HL-60/S4 (cell line): ENCODE measurements around the gene CEACAM7.
"Not testable (repeated sequence)": the region's sequence is repeated elsewhere in the genome, so short reads cannot be mapped to it uniquely, and the experiment has no call there.

Experiments
- in situ Hi-C: fragments of 300-500 bp; cut with MboI; formaldehyde crosslinking; loops from 2 replicates; pipeline ENCODE4 v1.14.3; 2022; ENCODE audit warnings: low sequenced_read_pairs

CEACAM7 gene

GRCh38 chr19:41688098-41688497 lies at the start of gene CEACAM7:
CEACAM7 (minus strand) TSS chr19:41688270; CDS start chr19:41688165, 105 bp downstream.
- in situ Hi-C loops, result no loop called here

DNA sequence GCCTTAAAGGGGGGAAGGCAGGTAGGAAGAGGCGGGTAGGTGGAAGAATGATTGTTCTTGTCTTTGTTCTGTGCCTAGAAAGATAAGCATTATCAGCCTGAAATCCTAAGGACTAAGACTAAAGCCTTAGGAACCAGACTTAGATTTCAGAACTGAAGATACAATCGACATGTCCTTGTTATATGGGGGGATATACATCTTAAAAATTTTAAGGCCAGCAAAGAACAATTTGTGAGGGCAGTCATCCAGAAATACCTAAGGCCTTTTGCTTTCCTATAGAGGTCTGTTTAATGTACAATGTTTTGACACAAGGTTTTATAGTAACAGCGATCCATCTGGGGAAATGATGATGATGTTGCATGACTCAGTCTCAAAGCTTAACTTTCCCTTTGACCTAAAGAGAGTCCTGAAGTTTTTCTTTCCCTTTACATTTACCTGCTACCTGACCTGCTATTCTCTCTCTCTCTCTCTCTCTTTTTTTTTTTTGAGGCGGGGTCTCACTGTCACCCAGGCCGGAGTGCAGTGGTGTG lies 47.1 kb upstream of the CEACAM7 start:
- in situ Hi-C loops, result no loop called here

DNA sequence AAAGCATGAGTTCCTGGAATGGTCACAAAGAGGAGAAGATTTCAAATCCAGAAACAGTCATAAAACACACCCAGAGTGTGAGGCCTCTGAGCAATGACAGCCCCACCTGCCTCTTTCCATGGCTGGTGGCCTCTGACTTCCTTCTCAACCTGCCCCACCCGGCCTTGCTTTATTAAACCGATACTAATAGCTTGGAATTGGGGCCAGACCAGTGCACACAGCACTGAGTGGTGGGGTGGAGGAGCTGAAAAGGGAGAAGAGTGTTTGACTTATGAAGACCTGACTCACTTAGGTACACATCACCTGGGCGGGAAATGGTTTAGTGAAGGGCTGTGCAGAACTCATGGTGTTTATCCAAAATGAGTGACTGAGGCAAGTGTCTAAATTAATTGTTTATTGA lies 46.5 kb upstream of the CEACAM7 start:
- in situ Hi-C loops, result no loop called here

DNA sequence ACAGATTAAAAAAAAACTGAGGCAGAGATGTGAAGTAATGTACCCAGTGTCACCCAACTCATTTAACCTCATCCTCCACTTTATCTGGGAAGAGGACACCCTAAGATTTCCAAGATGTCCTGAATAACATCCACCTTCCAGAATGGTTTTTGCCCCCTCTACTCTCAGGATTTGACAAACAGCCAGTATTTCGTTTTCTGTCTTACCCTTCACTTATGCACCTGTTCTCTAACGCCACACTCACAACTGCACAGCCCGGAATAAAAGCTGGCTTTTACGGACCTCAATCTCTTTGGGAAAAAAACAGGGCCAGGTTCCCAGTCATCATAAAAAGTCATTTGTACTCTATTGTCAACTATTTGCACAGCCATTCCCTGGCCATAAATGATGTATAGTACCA lies 46.1 kb upstream of the CEACAM7 start:
- in situ Hi-C loops, result no loop called here

GRCh38 chr19:41726493-41726892 lies 38.4 kb upstream of the CEACAM7 start:
- in situ Hi-C loops, result no loop called here

- in situ Hi-C loops, result no loop called here
Observed at GRCh38 chr19:41720103-41720502, 32.0 kb upstream of the CEACAM7 start.

GRCh38 chr19:41718761-41719160 lies 30.7 kb upstream of the CEACAM7 start:
- in situ Hi-C loops, result no loop called here

DNA sequence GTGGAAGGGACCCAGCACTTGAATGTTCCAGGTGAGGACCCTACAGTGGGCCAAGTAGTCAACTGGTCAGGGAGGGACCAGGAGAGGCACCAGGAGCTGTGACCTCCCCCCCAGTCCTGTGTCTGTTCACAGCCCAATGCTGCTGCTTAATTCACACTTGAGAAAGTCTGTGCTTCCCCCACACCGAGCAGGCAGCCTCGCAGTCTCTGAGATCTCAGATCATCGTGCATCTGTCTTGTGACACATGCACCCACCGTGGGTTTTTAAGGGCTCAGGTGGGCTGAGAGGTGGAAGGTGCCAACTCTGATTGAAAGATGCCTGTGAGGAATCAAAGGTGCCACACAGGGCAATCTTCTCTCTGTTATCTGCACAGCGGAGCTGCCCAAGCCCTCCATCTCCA lies 26.5 kb upstream of the CEACAM7 start:
- in situ Hi-C loops, result no loop called here

DNA sequence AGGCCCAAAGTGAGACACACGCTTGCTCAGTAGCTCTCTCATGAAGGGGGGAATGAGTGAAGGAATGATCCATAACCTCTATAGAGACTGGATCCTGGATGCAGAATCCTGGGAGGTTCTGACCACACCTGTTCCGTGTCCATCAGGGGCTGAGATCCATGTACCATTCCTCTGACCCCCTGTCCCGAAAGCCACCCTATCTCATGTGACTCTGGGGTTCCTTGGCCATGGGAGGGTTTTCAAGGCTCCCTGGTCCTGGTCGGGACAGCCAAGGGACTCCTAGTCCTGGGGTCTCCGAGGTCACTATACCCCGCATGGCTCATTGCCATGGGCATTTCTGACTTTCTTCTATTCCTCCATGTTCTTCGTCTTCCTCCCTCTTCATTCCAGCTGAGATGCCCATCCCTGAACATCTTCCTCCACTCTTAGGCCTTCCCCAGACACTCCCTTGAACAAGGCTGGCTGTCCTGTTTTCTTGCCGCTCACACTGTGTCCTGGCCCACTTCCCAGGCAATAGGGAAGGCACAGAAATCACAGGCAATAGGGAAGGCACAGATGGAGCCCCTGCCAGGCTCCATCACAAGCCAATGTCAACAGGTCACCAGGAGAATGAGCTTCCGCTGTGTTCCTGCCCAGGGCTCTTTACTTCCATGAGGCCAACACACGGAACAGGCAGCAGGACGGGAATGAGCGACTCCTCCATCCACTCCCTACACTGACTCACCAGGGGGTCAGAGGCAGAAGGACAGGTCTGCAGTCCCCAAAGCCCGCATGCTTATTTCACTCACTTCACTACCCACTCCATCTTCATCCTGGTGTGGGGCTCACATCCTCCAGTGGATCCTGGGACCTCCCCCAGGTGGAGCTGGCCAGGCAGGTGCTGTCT lies 23.5 kb upstream of the CEACAM7 start:
- in situ Hi-C loops, result no loop called here

DNA sequence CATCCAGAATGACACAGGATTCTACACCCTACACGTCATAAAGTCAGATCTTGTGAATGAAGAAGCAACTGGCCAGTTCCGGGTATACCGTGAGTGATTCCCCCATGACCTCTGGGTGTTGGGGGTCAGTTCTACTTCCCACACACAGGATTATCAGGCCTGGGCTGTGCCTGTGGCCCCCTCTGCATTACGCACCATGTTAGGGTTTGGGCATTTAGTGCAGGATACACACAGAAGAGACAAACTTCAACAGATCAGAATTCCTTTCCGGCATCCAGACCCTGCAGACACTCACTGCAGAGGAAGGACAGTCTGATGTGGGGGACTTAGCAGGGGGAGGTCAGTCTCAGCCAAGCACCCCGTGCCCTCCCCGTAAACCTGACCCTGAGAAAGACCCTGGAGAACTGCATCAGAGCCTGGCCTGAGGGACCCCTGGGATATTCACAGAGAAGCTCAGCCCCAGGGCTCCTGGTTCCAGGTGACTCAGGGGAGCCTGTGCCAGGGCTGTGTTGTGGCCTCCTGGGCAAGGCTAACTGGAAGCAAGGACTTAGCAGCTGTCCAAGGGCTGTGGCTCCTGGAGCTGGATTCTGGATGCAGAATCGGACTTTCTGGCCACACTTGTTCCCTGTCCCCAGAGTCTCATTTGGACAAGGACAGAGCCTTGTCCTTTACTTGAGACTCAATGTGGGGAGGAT lies 22.0 kb upstream of the CEACAM7 start:
- in situ Hi-C loops, result no loop called here

DNA sequence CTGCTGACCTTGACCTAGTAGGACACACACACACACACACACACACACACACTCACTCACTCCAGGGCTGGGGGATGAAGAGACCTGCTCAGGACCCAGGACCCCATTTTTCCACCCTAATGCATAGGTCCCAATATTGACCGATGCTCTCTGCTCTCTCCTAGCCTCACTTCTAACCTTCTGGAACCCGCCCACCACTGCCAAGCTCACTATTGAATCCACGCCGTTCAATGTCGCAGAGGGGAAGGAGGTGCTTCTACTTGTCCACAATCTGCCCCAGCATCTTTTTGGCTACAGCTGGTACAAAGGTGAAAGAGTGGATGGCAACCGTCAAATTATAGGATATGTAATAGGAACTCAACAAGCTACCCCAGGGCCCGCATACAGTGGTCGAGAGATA lies 21.4 kb upstream of the CEACAM7 start:
- in situ Hi-C loops, result not testable (repeated sequence)

DNA sequence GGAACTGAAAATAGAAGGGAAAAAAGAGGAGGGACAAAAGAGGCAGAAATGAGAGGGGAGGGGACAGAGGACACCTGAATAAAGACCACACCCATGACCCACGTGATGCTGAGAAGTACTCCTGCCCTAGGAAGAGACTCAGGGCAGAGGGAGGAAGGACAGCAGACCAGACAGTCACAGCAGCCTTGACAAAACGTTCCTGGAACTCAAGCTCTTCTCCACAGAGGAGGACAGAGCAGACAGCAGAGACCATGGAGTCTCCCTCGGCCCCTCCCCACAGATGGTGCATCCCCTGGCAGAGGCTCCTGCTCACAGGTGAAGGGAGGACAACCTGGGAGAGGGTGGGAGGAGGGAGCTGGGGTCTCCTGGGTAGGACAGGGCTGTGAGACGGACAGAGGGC lies 20.4 kb upstream of the CEACAM7 start, which contains the start of gene CEACAM5:
Gene CEACAM5 (plus strand): TSS at position 146 of the 400 bp plus-strand sequence. CDS start 106 bp downstream, at position 252.
- in situ Hi-C loops, result no loop called here

- in situ Hi-C loops, result no loop called here
Observed at GRCh38 chr19:41707871-41708371, 19.9 kb upstream of the CEACAM7 start.

DNA sequence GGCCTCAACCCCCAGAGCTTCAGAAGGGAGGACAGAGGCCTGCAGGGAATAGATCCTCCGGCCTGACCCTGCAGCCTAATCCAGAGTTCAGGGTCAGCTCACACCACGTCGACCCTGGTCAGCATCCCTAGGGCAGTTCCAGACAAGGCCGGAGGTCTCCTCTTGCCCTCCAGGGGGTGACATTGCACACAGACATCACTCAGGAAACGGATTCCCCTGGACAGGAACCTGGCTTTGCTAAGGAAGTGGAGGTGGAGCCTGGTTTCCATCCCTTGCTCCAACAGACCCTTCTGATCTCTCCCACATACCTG lies 19.4 kb upstream of the CEACAM7 start:
- in situ Hi-C loops, result no loop called here

DNA sequence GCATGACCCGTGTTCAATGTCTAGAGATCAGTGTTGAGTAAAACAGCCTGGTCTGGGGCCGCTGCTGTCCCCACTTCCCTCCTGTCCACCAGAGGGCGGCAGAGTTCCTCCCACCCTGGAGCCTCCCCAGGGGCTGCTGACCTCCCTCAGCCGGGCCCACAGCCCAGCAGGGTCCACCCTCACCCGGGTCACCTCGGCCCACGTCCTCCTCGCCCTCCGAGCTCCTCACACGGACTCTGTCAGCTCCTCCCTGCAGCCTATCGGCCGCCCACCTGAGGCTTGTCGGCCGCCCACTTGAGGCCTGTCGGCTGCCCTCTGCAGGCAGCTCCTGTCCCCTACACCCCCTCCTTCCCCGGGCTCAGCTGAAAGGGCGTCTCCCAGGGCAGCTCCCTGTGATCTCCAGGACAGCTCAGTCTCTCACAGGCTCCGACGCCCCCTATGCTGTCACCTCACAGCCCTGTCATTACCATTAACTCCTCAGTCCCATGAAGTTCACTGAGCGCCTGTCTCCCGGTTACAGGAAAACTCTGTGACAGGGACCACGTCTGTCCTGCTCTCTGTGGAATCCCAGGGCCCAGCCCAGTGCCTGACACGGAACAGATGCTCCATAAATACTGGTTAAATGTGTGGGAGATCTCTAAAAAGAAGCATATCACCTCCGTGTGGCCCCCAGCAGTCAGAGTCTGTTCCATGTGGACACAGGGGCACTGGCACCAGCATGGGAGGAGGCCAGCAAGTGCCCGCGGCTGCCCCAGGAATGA lies 18.9 kb upstream of the CEACAM7 start:
- in situ Hi-C loops, result no loop called here

DNA sequence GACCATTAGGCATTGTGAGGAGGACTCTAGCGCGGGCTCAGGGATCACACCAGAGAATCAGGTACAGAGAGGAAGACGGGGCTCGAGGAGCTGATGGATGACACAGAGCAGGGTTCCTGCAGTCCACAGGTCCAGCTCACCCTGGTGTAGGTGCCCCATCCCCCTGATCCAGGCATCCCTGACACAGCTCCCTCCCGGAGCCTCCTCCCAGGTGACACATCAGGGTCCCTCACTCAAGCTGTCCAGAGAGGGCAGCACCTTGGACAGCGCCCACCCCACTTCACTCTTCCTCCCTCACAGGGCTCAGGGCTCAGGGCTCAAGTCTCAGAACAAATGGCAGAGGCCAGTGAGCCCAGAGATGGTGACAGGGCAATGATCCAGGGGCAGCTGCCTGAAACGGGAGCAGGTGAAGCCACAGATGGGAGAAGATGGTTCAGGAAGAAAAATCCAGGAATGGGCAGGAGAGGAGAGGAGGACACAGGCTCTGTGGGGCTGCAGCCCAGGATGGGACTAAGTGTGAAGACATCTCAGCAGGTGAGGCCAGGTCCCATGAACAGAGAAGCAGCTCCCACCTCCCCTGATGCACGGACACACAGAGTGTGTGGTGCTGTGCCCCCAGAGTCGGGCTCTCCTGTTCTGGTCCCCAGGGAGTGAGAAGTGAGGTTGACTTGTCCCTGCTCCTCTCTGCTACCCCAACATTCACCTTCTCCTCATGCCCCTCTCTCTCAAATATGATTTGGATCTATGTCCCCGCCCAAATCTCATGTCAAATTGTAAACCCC lies 17.5 kb upstream of the CEACAM7 start:
- in situ Hi-C loops, result no loop called here

GRCh38 chr19:41703602-41704293 lies 15.7 kb upstream of the CEACAM7 start:
- in situ Hi-C loops, result no loop called here

GRCh38 chr19:41702171-41702651 lies 14.1 kb upstream of the CEACAM7 start:
- in situ Hi-C loops, result no loop called here

GRCh38 chr19:41701401-41702075 lies 13.5 kb upstream of the CEACAM7 start:
- in situ Hi-C loops, result no loop called here
